SU-DHL-6 (cell line): Measurements from ENCODE around the gene PAGE5.

Source experiments
- H2AFZ ChIP-seq: fragments of 200-600 bp; sonication (generic); 2 replicates; pipeline ENCODE4 v1.6.1; 2014; ENCODE audit warnings: low read depth, mild to moderate bottlenecking, moderate library complexity, mixed read lengths, antibody characterized with exemption, low read length; ENCODE audit not compliant: severe bottlenecking
- H3F3A ChIP-seq: fragments of 200-600 bp; shearing (Covaris generic); 2 replicates; pipeline ENCODE4 v1.6.0; 2016; ENCODE audit warnings: antibody characterized with exemption, mild to moderate bottlenecking; ENCODE audit not compliant: insufficient read depth
- H3K27ac ChIP-seq: fragments of 200-600 bp; sonication (generic); 2 replicates; pipeline ENCODE4 v1.5.1; 2016; ENCODE audit warnings: low read depth, mild to moderate bottlenecking, low read length, moderate library complexity, mixed read lengths
- H3K27me3 ChIP-seq: fragments of 200-600 bp; sonication (generic), shearing (Covaris generic); 2 replicates; pipeline ENCODE4 v1.6.0; 2014; ENCODE audit warnings: mild to moderate bottlenecking, low read length
- H3K36me3 ChIP-seq: fragments of 200-600 bp; sonication (generic); 2 replicates; pipeline ENCODE4 v1.6.1; 2014; ENCODE audit warnings: mild to moderate bottlenecking, low read length, mixed read lengths
- H3K4me2 ChIP-seq: fragments of 300-600, 200-600 bp; shearing (Covaris generic), sonication (generic); 2 replicates; pipeline ENCODE4 v1.6.0; 2014; ENCODE audit warnings: low read length, low read depth, mild to moderate bottlenecking; ENCODE audit not compliant: poor library complexity, severe bottlenecking
- H3K4me3 ChIP-seq: fragments of 200-600 bp; sonication (generic); 2 replicates; pipeline ENCODE4 v1.5.1; 2014; ENCODE audit warnings: antibody characterized with exemption, low read length, mild to moderate bottlenecking, mixed read lengths; ENCODE audit not compliant: insufficient read depth, poor library complexity, severe bottlenecking
- H3K79me2 ChIP-seq: fragments of 200-600 bp; sonication (generic); 2 replicates; pipeline ENCODE4 v1.6.1; 2014; ENCODE audit warnings: mild to moderate bottlenecking, low read length, moderate library complexity; ENCODE audit not compliant: insufficient read depth
- H3K9ac ChIP-seq: fragments of 200-600 bp; sonication (generic); 2 replicates; pipeline ENCODE4 v1.7.0; 2014; ENCODE audit warnings: mild to moderate bottlenecking, low read length
- H3K9me2 ChIP-seq: fragments of 200-600 bp; sonication (generic); replicated peaks from 2 replicates; pipeline ENCODE4 v1.6.1; 2014; ENCODE audit warnings: low read length; ENCODE audit not compliant: insufficient read depth
- H3K9me3 ChIP-seq: fragments of 200-600 bp; sonication (generic); 2 replicates; pipeline ENCODE4 v1.6.1; 2014; ENCODE audit warnings: low read length, mixed read lengths; ENCODE audit not compliant: insufficient read depth
- H4K20me1 ChIP-seq: fragments of 200-600 bp; sonication (generic); 2 replicates; pipeline ENCODE4 v1.6.1; 2014; ENCODE audit warnings: low read depth, mild to moderate bottlenecking, antibody characterized with exemption, low read length, moderate library complexity, mixed read lengths
- EZH2phosphoT487 ChIP-seq: fragments of 200-600 bp; sonication (generic), shearing (Covaris generic); conservative IDR thresholded peaks from 2 replicates; pipeline ENCODE4 v1.6.1; 2018; ENCODE audit warnings: mild to moderate bottlenecking, antibody characterized with exemption, low read length, moderate library complexity, mixed read lengths
- TF ChIP-seq, protein P1 (sequence below): fragments of 200-600 bp; sonication (generic); IDR thresholded peaks from one replicate; pipeline ENCODE4 v1.5.1; 2017; ENCODE audit warnings: antibody characterized with exemption, mild to moderate bottlenecking, low read length, moderate library complexity; ENCODE audit not compliant: insufficient read depth, poor library complexity, severe bottlenecking

The PAGE5 gene

DNA sequence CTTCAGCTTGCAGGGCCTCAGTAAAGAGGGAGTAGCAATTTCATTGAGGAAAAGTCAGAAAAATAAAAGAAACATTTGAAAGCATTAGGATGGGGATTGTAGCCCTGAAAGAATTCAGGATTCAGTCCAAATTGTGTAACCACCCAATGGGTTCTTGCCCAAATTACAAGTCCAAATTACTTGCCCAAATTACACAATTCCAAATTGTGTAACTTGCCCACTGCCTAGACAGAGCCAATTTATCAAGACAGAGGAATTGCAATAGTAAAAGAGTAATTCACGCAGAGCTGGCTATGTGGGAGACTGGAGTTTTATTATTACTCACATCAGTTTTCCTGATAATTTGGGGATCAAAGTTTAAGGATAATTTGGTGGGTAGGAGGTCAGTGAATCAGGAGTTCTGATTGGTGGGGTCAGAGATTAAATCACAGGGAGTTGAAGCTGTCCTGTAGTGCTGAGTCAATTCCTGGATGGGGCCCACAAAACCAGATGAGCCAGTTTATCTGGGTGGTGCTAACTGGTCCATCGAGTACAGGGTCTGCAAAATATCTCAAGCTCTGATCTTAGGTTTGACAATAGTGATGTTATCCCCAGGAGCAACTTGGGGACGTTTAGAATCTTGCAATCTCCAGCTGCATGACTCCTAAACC lies 18.1 kb upstream of the PAGE5 start:
- Histone ChIP-seq H3K27me3 (no peaks in the 10 kb centered on the region), H3K9me2 (no peaks in the 10 kb centered on the region), H3K79me2 (no peaks in the 10 kb centered on the region), H3K4me2 (no peak overlapping the region), H2AFZ (no peak overlapping the region), H3K27ac (no peak overlapping the region), H3K36me3 (no peaks in the 10 kb centered on the region), H4K20me1 (no peaks in the 10 kb centered on the region), H3K4me3 (no peak overlapping the region), H3F3A (no peaks in the 10 kb centered on the region), H3K9me3 (no peaks in the 10 kb centered on the region), H3K9ac (no peak overlapping the region)
- TF ChIP-seq, protein P1, sequence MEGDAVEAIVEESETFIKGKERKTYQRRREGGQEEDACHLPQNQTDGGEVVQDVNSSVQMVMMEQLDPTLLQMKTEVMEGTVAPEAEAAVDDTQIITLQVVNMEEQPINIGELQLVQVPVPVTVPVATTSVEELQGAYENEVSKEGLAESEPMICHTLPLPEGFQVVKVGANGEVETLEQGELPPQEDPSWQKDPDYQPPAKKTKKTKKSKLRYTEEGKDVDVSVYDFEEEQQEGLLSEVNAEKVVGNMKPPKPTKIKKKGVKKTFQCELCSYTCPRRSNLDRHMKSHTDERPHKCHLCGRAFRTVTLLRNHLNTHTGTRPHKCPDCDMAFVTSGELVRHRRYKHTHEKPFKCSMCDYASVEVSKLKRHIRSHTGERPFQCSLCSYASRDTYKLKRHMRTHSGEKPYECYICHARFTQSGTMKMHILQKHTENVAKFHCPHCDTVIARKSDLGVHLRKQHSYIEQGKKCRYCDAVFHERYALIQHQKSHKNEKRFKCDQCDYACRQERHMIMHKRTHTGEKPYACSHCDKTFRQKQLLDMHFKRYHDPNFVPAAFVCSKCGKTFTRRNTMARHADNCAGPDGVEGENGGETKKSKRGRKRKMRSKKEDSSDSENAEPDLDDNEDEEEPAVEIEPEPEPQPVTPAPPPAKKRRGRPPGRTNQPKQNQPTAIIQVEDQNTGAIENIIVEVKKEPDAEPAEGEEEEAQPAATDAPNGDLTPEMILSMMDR, result no peak
- TF ChIP-seq EZH2phosphoT487, result no peak

DNA sequence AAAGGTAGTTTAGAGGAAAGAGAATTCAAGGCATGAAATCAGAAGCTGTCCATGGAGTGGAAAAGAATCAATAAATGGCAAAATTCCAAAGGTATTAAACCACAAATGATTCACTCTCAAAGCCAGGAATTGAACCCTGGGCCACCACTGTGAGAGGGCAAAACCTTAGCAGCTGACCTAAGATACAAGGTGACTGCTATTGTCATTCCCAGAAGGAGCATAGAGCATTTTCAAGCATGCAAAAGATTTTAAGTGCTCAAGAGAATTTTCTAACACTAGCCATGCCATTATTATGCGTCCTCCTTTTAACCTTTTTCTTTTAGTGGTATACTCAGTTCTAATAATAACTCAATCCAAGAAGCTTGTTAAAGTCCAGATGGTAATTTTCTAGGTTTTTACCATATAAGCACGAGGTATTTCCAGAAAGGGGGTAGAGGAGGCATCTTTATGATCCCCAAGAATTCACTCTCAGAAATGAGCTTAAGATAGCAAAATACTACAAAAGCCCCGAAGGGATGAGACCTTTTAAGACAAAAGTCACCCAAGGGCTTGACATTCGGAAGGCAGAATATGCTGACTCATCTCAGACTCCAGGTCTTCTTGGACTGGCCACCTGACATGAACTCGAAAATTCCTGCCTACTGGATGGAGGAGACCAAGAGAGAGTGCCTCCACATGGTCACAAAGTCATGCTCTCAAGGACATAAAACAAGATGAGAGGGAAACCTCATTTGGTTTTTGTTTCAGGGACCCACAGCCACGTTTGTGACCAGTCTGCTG lies 13.8 kb upstream of the PAGE5 start:
- H3K9me3 ChIP-seq, result no peaks in the 10 kb centered on the region
- no peak overlapping the region for H3K4me2 ChIP-seq
- H4K20me1 ChIP-seq, result no peaks in the 10 kb centered on the region
- H3K4me3 ChIP-seq, result no peak overlapping the region
- H3K9ac ChIP-seq, result no peak overlapping the region
- H3K27ac ChIP-seq, result no peak overlapping the region
- H3F3A ChIP-seq, result no peaks in the 10 kb centered on the region
- no peaks in the 10 kb centered on the region for H3K27me3 ChIP-seq
- H3K9me2 ChIP-seq, result no peaks in the 10 kb centered on the region
- H2AFZ ChIP-seq, result no peak overlapping the region
- no peak for TF ChIP-seq EZH2phosphoT487
- TF ChIP-seq, protein P1, result no peak
- no peaks in the 10 kb centered on the region for H3K79me2 ChIP-seq
- H3K36me3 ChIP-seq, result no peaks in the 10 kb centered on the region

DNA sequence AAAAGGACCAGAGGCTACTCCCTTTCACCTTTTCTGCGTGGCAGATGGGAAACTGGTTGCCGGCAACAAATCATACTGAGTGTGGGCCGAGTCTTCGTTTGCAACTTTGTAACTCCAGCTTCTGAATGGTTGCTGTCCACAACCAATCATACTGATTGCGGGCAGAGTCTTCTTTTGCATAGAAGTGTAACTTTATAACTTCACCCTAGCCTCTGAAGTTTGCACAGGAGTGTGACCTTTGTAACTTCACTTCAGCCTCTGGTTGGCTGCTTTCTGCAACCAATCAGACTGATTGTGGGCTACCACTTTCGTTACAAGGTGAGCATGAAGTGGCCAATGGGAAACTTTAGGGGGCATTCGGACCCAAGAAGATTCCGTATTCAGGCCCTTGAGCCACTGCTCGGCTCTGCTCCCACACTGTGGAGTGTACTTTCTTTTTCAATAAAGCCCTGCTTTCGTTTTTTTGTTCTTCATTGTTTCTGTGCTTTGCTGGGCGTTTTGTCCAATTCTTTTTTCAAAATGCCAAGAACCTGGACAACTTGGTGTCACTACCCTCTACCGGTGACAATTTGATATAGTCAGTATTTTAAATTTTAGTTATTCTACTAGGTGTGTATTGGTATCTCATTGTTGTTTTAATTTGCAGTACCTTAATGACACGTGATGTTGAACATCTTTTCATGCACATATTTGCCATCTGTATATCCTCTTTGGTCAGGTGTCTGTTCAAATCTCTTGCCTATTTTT lies 9.0 kb upstream of the PAGE5 start:
- Histone ChIP-seq H3K36me3 (no peaks in the 10 kb centered on the region), H3K9ac (no peak overlapping the region), H2AFZ (no peak overlapping the region), H3K27ac (no peak overlapping the region), H3K27me3 (no peaks in the 10 kb centered on the region), H3K9me2 (no peaks in the 10 kb centered on the region), H3K79me2 (no peaks in the 10 kb centered on the region), H3F3A (no peaks in the 10 kb centered on the region), H3K4me2 (no peak overlapping the region), H3K4me3 (no peak overlapping the region), H4K20me1 (no peaks in the 10 kb centered on the region), H3K9me3 (no peaks in the 10 kb centered on the region)
- TF ChIP-seq, protein P1, result no peak
- no peak for TF ChIP-seq EZH2phosphoT487
